Activated naive CD4-positive, alpha-beta T cell treated with Interleukin-2 at 50 U/mL for 16 hours (primary cell): Measurements from ENCODE around the gene SPATA17.

Source experiments
- DNase-seq: peaks from one replicate; pipeline ENCODE4 v3.0.0-alpha.2; 2020

The SPATA17 gene

DNA sequence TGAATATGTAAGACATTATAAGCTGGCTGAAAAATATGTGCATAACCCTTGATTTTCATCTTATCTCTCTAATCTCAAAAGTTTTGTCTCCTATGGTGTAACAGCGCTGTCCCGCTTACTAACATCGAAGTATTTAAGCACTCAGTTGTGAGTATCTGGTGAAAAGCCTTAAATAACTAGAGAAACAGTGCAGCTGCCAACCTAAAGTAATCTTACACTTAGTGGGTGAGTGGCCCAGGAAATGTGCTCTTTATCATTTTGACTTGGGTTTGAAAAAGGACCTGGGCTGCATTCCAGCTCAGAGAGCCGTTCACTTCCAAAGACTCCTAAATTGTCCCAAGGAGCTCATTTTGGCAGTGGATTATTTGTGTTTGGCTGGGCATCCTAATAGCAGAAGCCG is 225.9 kb downstream of the SPATA17 start:
- DNase-seq = no peak

GRCh38 chr1:217861658-217862057 is 230.5 kb downstream of the SPATA17 start:
- no peak for DNase-seq

DNA sequence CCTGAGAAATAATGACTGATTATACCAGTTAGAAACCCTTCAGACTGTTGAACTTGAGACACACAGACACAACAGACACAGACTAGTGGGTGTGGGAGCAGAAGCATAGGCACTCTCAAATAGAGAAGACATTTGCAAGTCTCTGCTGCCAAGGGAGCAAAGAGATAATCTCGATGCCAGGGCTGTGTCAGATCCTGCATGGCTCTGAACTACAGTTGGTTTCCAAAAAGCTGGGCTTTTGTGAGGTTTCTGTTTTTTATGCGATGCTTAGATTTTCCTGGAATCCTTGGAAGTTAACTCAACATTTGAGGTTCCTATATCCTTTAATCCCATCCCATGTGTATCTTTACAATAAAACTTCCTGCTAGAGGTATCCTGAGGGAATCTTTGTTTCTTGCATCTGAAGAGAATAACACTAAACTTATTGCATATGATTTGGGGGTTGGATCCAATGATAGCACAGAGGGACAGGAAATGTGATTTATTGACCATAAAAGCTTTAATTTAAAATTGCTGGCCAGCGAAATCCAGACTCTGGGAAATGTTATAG is 236.4 kb downstream of the SPATA17 start:
- no peak for DNase-seq

DNA sequence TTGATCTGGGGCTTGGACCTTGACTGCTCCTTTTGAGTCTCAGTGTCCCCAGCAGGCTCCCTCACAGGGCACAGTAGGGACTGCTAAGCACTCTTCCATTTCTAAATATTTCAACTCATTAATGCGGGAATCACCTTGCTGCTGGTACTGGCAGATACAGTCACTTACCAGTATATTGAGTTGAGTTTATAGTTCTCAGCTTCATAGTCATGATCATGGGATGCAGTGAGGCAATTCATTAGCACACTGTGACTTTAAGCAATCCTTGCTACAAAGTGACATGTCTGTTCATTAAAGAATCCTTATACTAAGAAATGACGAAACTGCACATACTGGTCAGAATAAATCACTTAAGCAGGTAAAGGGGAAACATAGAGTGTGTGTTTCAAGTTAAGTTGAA is 240.8 kb downstream of the SPATA17 start:
- no peak for DNase-seq

DNA sequence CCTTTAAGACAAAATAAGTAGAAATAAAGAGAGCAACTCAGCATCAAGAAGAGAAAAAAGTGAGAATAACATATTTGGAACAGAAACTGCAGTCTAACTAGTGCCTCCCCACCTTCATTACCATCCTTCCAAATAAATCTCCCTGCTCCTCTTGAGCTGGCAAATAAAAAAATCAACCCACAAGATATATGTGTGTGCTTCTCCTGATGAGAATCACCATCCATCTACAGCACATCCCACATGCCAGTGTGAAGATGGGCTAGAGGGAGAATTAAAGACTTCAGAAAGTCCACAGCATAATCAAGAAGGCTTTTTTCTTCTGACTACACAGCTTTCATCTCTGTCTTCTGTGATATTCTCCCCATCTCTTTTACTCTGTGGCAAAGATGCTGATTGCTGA is 244.1 kb downstream of the SPATA17 start:
- DNase-seq = no peak

DNA sequence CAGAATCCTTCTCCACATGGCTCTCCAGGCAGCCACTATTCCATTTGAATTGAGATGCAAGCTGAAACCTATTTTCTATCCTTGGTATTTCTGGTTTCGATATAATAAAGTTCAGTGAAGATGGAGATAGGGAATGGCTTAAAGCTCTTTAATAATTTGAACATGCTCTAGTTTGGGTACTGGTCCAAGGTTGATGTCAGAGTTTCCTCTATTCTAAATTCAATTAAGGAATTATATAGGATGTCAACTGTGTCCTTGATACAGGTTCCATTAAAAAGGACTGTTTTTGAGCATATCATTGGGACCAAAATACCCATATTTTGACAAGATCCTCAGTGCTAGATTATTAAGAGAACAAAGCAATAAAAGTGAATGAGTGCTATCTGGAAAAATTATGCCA is 245.3 kb downstream of the SPATA17 start:
- DNase-seq = no peak

GRCh38 chr1:217876896-217877295 is 245.8 kb downstream of the SPATA17 start:
- DNase-seq = no peak

DNA sequence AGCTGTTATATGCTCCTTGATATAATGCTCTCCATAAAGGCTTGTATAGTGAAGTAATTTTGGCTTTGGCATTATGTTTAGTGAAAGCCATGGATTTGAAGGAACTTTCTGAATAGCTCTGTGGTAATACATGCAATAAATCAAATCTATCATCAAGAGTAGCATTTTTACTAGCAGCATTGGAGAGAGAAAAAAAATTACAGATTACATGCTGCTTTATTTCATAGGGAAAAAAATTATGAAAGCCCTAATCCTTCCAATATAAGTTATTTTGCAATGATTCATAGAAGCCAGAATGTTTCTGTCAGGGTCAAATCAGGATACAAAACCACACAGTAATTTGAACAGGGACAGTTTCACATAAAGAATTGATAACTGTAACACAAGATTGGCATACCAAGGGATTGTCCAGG is 250.0 kb downstream of the SPATA17 start:
- DNase-seq = no peak

DNA sequence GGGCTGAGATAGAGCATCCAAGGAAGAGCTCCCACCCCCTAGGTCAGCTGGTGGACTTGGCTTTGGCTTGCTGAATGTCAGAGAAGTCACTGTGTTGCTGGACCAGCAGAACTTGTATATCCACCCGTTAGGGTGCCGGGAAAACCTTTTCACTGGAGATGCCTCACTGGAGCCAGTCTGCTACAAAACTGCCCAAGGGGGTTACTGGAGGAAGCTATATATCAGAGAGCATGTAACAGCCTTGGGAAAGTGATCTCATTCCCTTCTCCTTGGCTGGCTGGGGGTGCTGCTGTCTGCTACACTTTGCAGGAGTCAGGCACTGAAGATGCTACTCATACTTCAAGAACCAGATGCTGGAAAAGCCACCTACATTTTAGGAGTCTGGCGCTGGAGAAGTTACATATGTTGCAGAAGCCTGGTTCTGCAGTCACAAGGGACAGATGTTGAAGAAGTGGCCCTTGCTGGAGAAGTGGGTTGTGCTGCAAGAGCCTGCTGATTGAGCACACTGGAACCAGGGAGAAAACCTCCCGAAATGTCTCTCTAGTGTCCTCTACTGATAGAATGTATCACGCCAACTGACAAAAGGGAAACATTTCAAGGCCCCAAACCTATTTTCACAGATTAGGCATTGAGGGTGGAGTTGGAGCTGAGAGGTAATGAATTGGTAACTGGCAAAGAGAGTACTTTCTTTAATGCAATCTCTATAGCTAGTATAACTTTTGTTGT is 250.6 kb downstream of the SPATA17 start:
- no peak for DNase-seq

- no peak for DNase-seq
These were observed 254.0 kb downstream of the SPATA17 start for GRCh38 chr1:217885181-217885580.

GRCh38 chr1:217888328-217888727 is 257.2 kb downstream of the SPATA17 start:
- DNase-seq = no peak

DNA sequence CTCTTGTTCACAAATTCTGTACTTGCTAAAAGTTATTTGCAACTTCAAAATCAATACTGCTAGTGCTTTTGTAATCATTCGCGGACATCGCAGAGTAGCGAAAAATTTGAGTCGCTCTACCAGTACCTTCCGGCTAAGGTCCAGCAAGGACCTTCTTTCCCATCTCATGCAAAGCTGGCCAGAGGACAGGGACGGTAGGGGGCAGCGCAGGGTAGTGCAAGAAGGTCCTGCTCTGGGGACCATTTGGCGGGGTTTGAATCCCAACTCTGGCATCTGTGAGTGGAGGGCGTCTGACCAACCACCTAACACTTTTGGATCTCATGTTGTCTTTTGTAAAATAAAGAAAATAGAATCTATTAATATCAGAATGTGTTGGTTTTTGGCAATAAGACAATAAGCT is 258.3 kb downstream of the SPATA17 start:
- no peak for DNase-seq

DNA sequence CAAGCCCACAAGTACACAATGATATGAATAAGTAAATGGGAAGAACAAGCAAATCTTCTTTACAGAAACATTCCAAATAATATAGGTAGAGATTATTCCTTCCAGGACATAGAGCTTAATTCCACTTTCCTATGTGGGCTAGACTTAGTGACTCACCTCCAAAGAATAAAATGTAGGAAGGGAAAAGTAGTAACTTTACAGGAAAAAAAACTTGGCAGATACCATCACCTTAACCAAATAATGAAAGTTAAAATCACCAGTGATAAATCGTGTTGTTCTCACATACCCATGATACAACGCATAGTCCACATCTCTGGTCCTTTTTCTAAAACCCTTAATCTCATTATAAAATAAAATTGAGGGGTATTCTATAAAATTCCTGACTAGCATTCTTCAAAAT is 260.8 kb downstream of the SPATA17 start:
- DNase-seq = no peak

DNA sequence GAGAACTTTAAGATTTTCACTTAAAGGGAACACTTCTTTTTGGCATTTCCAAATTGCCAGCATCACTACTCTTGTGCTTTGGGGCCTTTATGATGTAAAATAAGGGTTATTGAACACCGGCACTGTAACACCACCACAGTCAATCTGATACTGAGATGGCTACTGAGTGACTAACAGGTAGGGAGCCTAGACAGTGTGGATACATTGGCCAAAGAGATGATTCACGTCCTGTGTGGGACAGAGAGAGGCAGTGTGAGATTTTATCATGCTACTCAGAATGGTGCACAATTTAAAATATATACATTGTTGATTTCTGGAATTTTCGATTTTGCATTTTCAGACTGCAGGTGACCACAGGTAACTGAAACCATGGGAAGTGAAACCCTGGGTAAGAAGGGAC is 261.6 kb downstream of the SPATA17 start:
- no peak for DNase-seq

DNA sequence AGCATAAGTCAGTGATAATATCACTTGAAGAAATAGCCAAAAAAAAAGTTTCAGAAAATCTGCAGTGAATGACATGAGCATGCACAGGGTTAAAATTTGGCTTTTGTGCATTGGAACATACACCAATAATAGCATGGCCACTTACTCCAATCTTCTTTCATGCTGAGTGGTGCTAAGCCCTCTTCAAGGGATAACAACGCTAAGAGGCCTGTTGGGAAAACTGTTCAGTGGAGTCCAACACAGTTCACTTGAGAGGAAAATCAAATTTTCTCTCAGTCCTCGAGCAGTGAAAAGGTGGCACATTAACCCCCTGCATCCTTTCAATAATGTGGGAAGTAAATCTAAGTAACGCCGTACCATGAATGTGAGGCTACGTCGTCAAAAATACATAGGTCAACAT is 264.7 kb downstream of the SPATA17 start:
- DNase-seq = no peak

DNA sequence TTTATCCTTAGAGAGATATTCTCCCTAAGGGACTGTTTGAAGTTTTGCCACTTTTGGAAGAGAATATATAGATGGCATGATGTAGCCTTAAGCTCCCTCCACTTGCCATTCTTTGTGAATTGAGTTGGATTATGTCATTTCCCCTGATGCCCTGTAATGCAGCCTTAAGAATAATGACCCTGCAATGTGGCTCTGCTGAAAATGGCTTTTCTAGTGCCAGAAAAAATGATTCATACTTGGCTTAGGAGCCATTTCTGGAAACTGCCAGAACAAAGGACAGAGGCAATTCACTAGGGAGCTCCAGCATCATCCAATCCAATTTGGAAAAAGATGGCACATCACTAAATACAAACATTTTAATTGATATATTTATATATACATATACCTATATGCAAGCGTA is 265.3 kb downstream of the SPATA17 start:
- DNase-seq = no peak

GRCh38 chr1:217897100-217897499 is 266.0 kb downstream of the SPATA17 start:
- DNase-seq = no peak

DNA sequence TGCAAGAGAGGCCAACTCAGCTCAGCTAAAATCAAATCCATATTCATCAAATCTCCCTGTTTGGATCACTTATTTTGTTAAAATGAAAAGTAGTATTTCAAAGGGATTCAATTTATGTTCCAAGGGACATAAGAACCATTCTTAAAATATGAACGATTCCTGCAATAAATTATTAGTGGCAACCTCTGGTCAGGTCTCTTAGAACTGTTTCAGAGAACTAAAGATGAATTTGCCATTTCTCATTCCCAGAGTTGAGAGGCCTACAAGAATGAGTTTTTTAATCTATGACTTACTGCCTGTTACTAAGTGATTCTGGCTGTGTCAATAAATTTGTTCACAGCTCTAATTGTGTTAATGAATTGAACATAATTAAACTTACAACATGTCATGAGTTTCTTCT is 268.5 kb downstream of the SPATA17 start:
- DNase-seq = no peak

DNA sequence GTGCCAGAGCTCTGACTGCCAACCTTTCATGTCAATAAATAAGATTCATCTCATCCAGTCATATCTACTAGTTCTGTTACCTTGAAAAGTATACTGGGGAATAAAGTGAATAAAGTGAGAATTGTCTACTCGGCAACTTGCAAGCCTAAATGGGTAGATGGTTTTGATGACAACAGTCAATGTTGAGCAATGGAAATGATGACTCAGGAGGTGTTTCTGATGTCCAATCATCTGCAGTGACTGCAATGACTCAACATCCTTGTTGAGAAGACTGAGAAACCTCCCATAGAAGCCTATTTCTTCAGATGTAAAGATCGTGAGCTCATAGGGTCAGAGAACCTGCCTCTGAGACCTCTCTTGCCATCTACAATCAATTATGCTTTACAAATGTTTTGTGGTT is 276.4 kb downstream of the SPATA17 start:
- DNase-seq = no peak

DNA sequence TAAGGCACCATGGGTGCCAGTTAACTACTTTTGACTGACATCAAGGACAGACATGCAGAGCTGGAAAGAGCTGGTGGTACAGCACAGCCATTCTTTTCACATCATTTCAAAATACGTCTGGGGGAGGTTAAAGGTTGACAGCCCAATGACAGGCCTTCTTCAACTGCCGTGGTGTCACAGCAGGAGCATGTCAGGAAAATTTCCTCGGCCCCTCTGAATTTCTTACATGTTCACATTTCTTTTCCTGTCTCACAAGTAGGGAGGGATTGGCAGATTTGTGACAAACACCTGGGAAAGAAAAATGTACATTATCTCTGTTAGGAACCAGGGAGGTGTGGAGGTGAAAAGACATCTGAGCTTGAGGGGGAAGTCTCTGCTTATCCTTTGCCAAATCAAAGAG is 279.1 kb downstream of the SPATA17 start:
- DNase-seq = no peak

DNA sequence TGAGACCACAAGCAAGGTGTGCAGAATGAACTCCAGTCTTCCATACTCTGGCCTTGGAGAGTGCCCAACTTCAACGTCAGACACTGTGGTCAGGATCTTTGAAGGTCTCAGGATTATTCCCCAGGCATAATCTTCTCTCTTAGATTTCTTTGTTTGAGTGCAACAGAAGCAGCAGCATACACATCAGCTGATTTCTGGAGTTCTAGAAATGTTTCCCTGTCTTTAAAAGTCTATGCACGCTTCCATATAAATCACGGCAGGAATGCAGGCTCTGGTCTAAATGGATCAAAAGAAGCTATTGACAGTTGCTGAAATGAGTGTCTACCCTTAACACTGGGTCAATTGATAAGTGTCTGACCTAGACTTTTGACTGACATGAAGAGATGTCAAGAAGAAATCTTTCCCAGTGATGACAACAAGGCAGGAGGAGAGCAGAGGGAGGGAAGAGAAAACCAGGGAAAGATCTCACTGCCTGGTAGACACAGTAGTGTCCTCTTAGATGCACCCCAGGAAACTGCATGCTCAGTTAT is 279.7 kb downstream of the SPATA17 start:
- DNase-seq = no peak

GRCh38 chr1:217911908-217912307 is 280.8 kb downstream of the SPATA17 start:
- DNase-seq = no peak

- no peak for DNase-seq
These were observed 286.2 kb downstream of the SPATA17 start for GRCh38 chr1:217917281-217917887.

GRCh38 chr1:217919683-217920388 is 288.7 kb downstream of the SPATA17 start:
- DNase-seq = no peak
